HepG2 (cell line): ENCODE results near the gene VPS11. TPM values are rescaled to one million over a fixed set of nuclear protein-coding genes. Genes with fewer than 3 reads are reported as not detected.

Experiments used
- KLF13 ChIP-seq: sonication (generic); formaldehyde crosslinking; IDR thresholded peaks from 2 replicates; pipeline ENCODE4 v1.4.0; 2020; ENCODE audit warnings: mild to moderate bottlenecking, missing genetic modification reagents
- KLF6 ChIP-seq: IDR thresholded peaks from 2 replicates; pipeline ENCODE4 v1.8.0; 2016; ENCODE audit warnings: missing biosample characterization, missing genetic modification reagents
- NBN ChIP-seq: fragments of 450-650 bp; conservative IDR thresholded peaks from 2 replicates; pipeline ENCODE4 v1.6.1; 2017
- NR2C2 ChIP-seq: sonication (generic); formaldehyde crosslinking; IDR thresholded peaks from 2 replicates; pipeline ENCODE4 v1.4.0; 2020; ENCODE audit warnings: missing genetic modification reagents, mild to moderate bottlenecking, moderate library complexity, borderline replicate concordance
- SALL1 ChIP-seq: sonication (generic); formaldehyde crosslinking; IDR thresholded peaks from 2 replicates; pipeline ENCODE4 v1.8.0; 2022; ENCODE audit warnings: mild to moderate bottlenecking, missing genetic modification reagents
- TBL1XR1 ChIP-seq: fragments of 150-350 bp; IDR thresholded peaks from 2 replicates; pipeline ENCODE4 v1.6.1; 2014; ENCODE audit warnings: borderline replicate concordance, low read length; ENCODE audit not compliant: partially characterized antibody
- ZNF558 ChIP-seq: sonication (generic); formaldehyde crosslinking; IDR thresholded peaks from 2 replicates; pipeline ENCODE4 v1.9.0; 2022; ENCODE audit warnings: mild to moderate bottlenecking, missing genetic modification reagents, borderline replicate concordance
- ZNF761 ChIP-seq: sonication (generic); formaldehyde crosslinking; conservative IDR thresholded peaks from 2 replicates; pipeline ENCODE4 v1.4.0; 2020; ENCODE audit warnings: mild to moderate bottlenecking, missing genetic modification reagents
- polyA plus RNA-seq, 8 experiments: library from polyadenylated mRNA; depleted of rRNA in 3 of 8; stranded (reverse) in 7 of 8; unstranded in 1 of 8; fragments of >200 nt; fragmentation: Illumina TruSeq in 4 of 8; extraction: Trizol in 4 of 8; gene quantifications; 2 replicates each; pipeline versions ENCODE4 v1.2.1 to v1.2.3, GENCODE V29; 2011 to 2016; ENCODE audit warnings: low read depth in 4 of 8, missing spikeins in 1 of 8, mixed read lengths in 1 of 8; ENCODE audit not compliant: insufficient read depth in 1 of 8
- total RNA-seq, 5 experiments: library from RNA; depleted of rRNA; stranded (reverse); fragments of >200 nt; fragmentation: Illumina TruSeq; extraction: Trizol; gene quantifications; 2 replicates each; pipeline ENCODE4 v1.2.3, GENCODE V29; 2016; ENCODE audit warnings: low read depth in 1 of 5
- TF ChIP-seq, protein P1 (sequence below): sonication (generic); formaldehyde crosslinking; IDR thresholded peaks from one replicate; pipeline ENCODE4 v1.5.1; 2020; ENCODE audit warnings: mild to moderate bottlenecking, missing genetic modification reagents; ENCODE audit errors: not compliant biosample characterization
- TF ChIP-seq, protein P2 (sequence below): sonication (generic); formaldehyde crosslinking; IDR thresholded peaks from 2 replicates; pipeline ENCODE4 v1.4.0; 2020; ENCODE audit warnings: missing genetic modification reagents
- TF ChIP-seq, protein P3 (sequence below): sonication (generic); formaldehyde crosslinking; conservative IDR thresholded peaks from 2 replicates; pipeline ENCODE4 v1.4.0; 2020; ENCODE audit warnings: missing genetic modification reagents
- TF ChIP-seq, protein P4 (sequence below): sonication (generic); formaldehyde crosslinking; IDR thresholded peaks from 2 replicates; pipeline ENCODE4 v1.4.0; 2020; ENCODE audit warnings: missing genetic modification reagents, low read depth, mild to moderate bottlenecking, borderline replicate concordance
- TF ChIP-seq, protein P5 (sequence below): sonication (generic); formaldehyde crosslinking; IDR thresholded peaks from 2 replicates; pipeline ENCODE4 v1.4.0; 2020; ENCODE audit warnings: missing genetic modification reagents

VPS11 gene
- total and polyA plus RNA-seq, 2 of the 13 experiments (the other 11 are each of a cell fraction or from before 2014, with no cell fraction given), result 13.7 to 21.6 TPM

DNA sequence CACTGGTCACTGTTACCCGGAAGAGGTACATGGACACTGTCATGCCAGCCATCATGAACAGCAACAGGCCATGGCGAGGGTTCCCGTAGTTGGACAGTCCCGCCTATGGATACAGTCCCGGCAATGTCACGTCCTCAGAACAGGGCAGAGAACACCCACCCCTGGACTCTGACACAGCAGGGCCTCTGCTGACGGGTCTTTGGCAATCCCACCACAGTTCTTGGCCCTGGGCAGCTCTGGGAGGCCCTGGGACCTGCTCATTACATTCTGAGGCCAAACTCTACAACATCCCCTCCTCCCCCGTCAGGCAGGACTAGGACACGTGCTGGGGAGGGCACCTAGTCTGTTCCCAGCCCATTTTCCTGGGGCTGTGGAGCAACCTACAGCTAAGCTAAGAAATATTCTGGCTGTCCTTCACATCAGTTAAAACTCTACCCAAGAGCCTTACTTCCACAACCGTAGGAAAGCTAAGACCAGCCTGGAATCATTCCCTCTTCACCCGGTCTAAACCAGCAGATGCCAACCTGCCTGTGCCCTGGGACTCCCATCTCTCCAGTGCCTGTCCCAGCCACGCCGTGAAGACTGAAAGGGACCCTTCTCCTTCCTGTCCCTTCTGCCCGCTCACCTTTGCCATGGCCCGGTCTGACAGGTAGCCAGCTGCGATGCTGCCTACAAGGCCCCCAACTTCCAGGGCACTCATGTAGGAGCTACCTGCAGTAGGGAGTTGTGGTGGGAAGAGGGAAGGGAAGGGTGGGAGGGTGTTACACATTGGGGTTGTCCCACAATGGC is 41.4 kb upstream of the VPS11 start (continued):
- TF ChIP-seq, protein P1, sequence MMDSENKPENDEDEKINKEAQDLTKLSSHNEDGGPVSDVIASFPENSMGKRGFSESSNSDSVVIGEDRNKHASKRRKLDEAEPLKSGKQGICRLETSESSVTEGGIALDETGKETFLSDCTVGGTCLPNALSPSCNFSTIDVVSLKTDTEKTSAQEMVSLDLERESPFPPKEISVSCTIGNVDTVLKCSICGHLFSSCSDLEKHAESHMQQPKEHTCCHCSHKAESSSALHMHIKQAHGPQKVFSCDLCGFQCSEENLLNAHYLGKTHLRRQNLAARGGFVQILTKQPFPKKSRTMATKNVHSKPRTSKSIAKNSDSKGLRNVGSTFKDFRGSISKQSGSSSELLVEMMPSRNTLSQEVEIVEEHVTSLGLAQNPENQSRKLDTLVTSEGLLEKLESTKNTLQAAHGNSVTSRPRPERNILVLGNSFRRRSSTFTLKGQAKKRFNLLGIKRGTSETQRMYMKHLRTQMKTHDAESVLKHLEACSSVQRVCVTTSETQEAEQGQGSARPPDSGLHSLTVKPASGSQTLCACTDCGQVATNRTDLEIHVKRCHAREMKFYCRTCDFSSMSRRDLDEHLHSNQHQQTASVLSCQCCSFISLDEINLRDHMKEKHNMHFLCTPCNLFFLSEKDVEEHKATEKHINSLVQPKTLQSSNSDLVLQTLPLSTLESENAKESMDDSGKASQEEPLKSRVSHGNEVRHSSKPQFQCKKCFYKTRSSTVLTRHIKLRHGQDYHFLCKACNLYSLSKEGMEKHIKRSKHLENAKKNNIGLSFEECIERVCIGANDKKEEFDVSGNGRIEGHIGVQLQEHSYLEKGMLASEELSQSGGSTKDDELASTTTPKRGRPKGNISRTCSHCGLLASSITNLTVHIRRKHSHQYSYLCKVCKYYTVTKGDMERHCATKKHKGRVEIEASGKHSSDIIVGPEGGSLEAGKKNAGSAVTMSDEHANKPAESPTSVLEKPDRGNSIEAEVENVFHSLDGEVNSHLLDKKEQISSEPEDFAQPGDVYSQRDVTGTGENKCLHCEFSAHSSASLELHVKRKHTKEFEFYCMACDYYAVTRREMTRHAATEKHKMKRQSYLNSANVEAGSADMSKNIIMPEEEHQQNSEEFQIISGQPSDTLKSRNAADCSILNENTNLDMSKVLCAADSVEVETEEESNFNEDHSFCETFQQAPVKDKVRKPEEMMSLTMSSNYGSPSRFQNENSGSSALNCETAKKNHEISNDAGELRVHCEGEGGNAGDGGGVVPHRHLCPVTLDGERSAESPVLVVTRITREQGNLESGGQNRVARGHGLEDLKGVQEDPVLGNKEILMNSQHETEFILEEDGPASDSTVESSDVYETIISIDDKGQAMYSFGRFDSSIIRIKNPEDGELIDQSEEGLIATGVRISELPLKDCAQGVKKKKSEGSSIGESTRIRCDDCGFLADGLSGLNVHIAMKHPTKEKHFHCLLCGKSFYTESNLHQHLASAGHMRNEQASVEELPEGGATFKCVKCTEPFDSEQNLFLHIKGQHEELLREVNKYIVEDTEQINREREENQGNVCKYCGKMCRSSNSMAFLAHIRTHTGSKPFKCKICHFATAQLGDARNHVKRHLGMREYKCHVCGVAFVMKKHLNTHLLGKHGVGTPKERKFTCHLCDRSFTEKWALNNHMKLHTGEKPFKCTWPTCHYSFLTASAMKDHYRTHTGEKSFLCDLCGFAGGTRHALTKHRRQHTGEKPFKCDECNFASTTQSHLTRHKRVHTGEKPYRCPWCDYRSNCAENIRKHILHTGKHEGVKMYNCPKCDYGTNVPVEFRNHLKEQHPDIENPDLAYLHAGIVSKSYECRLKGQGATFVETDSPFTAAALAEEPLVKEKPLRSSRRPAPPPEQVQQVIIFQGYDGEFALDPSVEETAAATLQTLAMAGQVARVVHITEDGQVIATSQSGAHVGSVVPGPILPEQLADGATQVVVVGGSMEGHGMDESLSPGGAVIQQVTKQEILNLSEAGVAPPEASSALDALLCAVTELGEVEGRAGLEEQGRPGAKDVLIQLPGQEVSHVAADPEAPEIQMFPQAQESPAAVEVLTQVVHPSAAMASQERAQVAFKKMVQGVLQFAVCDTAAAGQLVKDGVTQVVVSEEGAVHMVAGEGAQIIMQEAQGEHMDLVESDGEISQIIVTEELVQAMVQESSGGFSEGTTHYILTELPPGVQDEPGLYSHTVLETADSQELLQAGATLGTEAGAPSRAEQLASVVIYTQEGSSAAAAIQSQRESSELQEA (CRISPR knock-in tag), result no peak
- TF ChIP-seq SALL1 (CRISPR knock-in tag) (peak; percentile 17; the same call in 1 of the 2 replicates), NR2C2 (CRISPR knock-in tag) (0 out of 2 replicates have a peak, but pooled peaks have one; percentile 31), TBL1XR1 (no peak), NBN (no peak), KLF13 (no peak), KLF6 (CRISPR knock-in tag) (no peak), ZNF558 (CRISPR knock-in tag) (no peak), ZNF761 (CRISPR knock-in tag) (no peak)
- TF ChIP-seq, protein P2, sequence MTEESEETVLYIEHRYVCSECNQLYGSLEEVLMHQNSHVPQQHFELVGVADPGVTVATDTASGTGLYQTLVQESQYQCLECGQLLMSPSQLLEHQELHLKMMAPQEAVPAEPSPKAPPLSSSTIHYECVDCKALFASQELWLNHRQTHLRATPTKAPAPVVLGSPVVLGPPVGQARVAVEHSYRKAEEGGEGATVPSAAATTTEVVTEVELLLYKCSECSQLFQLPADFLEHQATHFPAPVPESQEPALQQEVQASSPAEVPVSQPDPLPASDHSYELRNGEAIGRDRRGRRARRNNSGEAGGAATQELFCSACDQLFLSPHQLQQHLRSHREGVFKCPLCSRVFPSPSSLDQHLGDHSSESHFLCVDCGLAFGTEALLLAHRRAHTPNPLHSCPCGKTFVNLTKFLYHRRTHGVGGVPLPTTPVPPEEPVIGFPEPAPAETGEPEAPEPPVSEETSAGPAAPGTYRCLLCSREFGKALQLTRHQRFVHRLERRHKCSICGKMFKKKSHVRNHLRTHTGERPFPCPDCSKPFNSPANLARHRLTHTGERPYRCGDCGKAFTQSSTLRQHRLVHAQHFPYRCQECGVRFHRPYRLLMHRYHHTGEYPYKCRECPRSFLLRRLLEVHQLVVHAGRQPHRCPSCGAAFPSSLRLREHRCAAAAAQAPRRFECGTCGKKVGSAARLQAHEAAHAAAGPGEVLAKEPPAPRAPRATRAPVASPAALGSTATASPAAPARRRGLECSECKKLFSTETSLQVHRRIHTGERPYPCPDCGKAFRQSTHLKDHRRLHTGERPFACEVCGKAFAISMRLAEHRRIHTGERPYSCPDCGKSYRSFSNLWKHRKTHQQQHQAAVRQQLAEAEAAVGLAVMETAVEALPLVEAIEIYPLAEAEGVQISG (CRISPR knock-in tag), result 0 out of 2 replicates have a peak, but pooled peaks have one; percentile 14
- TF ChIP-seq, protein P3, sequence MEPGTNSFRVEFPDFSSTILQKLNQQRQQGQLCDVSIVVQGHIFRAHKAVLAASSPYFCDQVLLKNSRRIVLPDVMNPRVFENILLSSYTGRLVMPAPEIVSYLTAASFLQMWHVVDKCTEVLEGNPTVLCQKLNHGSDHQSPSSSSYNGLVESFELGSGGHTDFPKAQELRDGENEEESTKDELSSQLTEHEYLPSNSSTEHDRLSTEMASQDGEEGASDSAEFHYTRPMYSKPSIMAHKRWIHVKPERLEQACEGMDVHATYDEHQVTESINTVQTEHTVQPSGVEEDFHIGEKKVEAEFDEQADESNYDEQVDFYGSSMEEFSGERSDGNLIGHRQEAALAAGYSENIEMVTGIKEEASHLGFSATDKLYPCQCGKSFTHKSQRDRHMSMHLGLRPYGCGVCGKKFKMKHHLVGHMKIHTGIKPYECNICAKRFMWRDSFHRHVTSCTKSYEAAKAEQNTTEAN (CRISPR knock-in tag), result no peak
- TF ChIP-seq, protein P4, sequence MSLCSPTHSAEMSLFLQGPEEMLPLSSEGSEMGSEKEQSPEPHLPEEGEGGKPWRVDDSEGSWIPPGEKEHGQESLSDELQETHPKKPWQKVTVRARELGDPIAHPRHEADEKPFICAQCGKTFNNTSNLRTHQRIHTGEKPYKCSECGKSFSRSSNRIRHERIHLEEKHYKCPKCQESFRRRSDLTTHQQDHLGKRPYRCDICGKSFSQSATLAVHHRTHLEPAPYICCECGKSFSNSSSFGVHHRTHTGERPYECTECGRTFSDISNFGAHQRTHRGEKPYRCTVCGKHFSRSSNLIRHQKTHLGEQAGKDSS (CRISPR knock-in tag), result 0 out of 2 replicates have a peak, but pooled peaks have one; percentile 16
- TF ChIP-seq, protein P5, sequence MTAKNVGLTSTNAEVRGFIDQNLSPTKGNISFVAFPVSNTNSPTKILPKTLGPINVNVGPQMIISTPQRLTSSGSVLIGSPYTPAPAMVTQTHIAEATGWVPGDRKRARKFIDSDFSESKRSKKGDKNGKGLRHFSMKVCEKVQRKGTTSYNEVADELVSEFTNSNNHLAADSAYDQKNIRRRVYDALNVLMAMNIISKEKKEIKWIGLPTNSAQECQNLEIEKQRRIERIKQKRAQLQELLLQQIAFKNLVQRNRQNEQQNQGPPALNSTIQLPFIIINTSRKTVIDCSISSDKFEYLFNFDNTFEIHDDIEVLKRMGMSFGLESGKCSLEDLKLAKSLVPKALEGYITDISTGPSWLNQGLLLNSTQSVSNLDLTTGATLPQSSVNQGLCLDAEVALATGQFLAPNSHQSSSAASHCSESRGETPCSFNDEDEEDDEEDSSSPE (CRISPR knock-in tag), result 0 out of 2 replicates have a peak, but pooled peaks have one; percentile 30
